Measurements from ENCODE around the gene TMEM132A.

GRCh38 chr11:60970369-60970774, 46.1 kb downstream of the TMEM132A start:
- TF ChIP-seq POLR2A (IDR thresholded peaks at IDR 0.05) (no peak), CTCF (IDR thresholded peaks at IDR 0.05) (peak; percentile 60 to 68 (median 68)), EP300 (IDR thresholded peaks at IDR 0.05) (no peak)

All from ovary (tissue), 3 donors.